Gastrocnemius medialis (tissue), 4 donors: Measurements from ENCODE around the gene OGT.

ENCODE experiments used
- CTCF ChIP-seq, 5 experiments: fragments of 450-650 bp in 3 of 5; fragments of 200-600 bp in 2 of 5; sonication (generic) in 2 of 5; IDR thresholded peaks in 4 of 5; conservative IDR thresholded peaks in 1 of 5; 1 replicate in 4 of 5; 2 replicates in 1 of 5; pipeline ENCODE4 v1.5.1; 2016 to 2019; ENCODE audit warnings: antibody characterized with exemption in 5 of 5, mild to moderate bottlenecking in 3 of 5, moderate library complexity in 3 of 5
- POLR2A ChIP-seq, 2 donors: fragments of 450-650 bp; IDR thresholded peaks; one replicate each; pipeline ENCODE4 v1.6.1; 2017; ENCODE audit warnings: antibody characterized with exemption in 2 of 2, mild to moderate bottlenecking in 2 of 2, moderate library complexity in 2 of 2

GRCh38 chrX:71536285-71536684 lies 3.4 kb downstream of the OGT start:
- TF ChIP-seq CTCF (IDR thresholded peaks at IDR 0.05 in 4 of 5, conservative IDR thresholded peaks at IDR 0.05 in 1 of 5) = no peak
- TF ChIP-seq POLR2A (IDR thresholded peaks at IDR 0.05) = no peak
